Measurements from ENCODE around the gene CHRNG. TPM values are rescaled to one million over a fixed set of nuclear protein-coding genes. Genes with fewer than 3 reads are reported as not detected.

The CHRNG gene
- total RNA-seq, 1 donor, result not detected

GRCh38 chr2:232505856-232506255 lies 33.6 kb upstream of the CHRNG start:
- DNase-seq (ENCODE audit: low read depth), result no peak
- H3K4me3 ChIP-seq (ENCODE audit: low read depth, low read length), result no peak overlapping the region
- TF ChIP-seq CTCF (IDR thresholded peaks at IDR 0.05; ENCODE audit: insufficient read depth, low read length), result no peak

- DNase-seq (ENCODE audit: low read depth), result no peak
- no peak for TF ChIP-seq CTCF (IDR thresholded peaks at IDR 0.05; ENCODE audit: insufficient read depth, low read length)
- no peak overlapping the region for H3K4me3 ChIP-seq (ENCODE audit: low read depth, low read length)
These were observed 32.8 kb upstream of the CHRNG start for GRCh38 chr2:232506709-232507108.

DNA sequence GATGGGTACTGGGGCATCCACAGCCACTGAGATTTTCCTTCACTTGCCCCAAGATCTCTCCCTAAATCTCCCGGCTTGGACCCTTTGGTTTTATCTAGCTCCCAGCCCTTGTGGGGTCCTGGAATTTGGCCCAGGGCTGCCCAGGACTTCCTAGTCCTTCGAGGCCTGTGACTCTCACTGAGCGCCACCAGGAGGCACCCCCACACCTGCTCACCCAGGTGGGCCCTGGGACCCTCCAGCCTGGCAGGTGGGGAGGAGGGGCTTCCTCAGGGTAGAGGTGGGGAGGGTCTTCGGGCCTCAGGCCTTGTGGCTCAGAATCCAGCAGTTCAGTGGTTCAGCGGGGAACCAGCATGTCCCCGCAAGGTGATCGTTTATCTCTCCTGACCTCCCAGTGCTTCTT lies 31.2 kb upstream of the CHRNG start:
- DNase-seq (ENCODE audit: low read depth), result no peak
- TF ChIP-seq CTCF (IDR thresholded peaks at IDR 0.05; ENCODE audit: insufficient read depth, low read length), result no peak
- no peak overlapping the region for H3K4me3 ChIP-seq (ENCODE audit: low read depth, low read length)

DNA sequence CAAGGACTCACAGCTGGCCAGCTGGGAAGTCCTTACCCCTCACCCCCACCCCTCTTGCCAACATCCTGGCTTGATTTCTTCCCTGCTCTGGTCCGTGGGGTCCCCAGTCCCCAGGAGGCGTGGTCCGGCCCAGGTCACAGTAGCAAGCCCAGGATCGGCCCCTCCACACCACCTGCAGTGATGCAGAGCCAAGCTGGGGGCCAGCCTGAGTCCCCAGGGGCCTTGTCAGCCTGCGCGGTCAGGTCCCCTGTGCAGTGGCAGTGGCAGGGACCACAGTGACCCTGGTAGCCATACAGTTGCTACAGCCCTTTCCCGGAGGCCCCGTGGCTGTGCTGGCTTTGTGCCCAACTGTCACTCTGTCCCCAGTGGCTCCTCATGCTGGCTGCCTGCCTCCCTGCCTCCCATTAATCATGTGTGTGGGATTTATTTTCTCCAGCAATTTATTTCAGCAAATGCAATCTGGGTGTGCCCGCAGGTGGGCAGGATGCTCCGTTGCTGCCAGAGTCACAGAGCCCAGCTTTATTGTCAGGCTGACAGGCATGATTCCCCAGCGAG lies 28.1 kb upstream of the CHRNG start:
- no peak for TF ChIP-seq CTCF (IDR thresholded peaks at IDR 0.05; ENCODE audit: insufficient read depth, low read length)
- DNase-seq (ENCODE audit: low read depth), result no peak
- no peak overlapping the region for H3K4me3 ChIP-seq (ENCODE audit: low read depth, low read length)

- no peak overlapping the region for H3K4me3 ChIP-seq (ENCODE audit: low read depth, low read length)
- TF ChIP-seq CTCF (IDR thresholded peaks at IDR 0.05; ENCODE audit: insufficient read depth, low read length), result no peak
- DNase-seq (ENCODE audit: low read depth), result no peak
These were observed 26.9 kb upstream of the CHRNG start for GRCh38 chr2:232512602-232513001.

GRCh38 chr2:232513353-232513752 lies 26.1 kb upstream of the CHRNG start:
- DNase-seq (ENCODE audit: low read depth), result no peak
- no peak for TF ChIP-seq CTCF (IDR thresholded peaks at IDR 0.05; ENCODE audit: insufficient read depth, low read length)
- no peak overlapping the region for H3K4me3 ChIP-seq (ENCODE audit: low read depth, low read length)

- H3K4me3 ChIP-seq (ENCODE audit: low read depth, low read length), result no peak overlapping the region
- DNase-seq (ENCODE audit: low read depth), result no peak
- TF ChIP-seq CTCF (IDR thresholded peaks at IDR 0.05; ENCODE audit: insufficient read depth, low read length), result no peak
These were observed 23.9 kb upstream of the CHRNG start for GRCh38 chr2:232515639-232516038.
